Activated CD8-positive, alpha-beta T cell treated with anti-CD3 and anti-CD28 coated beads, Interleukin-2, amount 10 ng/mL, durations not matched to agents 7 days and 5 days (primary cell): ENCODE data around the gene GAL. TPM values are rescaled to one million over a fixed set of nuclear protein-coding genes. Genes with fewer than 3 reads are reported as not detected.

Experiments
- ATAC-seq: fragments of 150-1000 bp; cut with Tn5 transposase; one replicate; pipeline ENCODE4 v1.10.0; 2021; ENCODE audit warnings: moderate library complexity
- CTCF ChIA-PET: fragments of 350-600 bp; sonication (Branson Sonifier 250); formaldehyde crosslinking; loops from one replicate; lab custom pipeline; 2021; ENCODE audit warnings: antibody characterized with exemption; lab: Charles Lee
- POLR2A ChIA-PET: fragments of 350-600 bp; sonication (Branson Sonifier 250); formaldehyde crosslinking; loops from one replicate; lab custom pipeline; 2021; ENCODE audit warnings: antibody characterized with exemption; lab: Charles Lee
- DNase-seq: peaks from one replicate; pipeline ENCODE4 v3.0.0-alpha.2; 2020
- H3K27ac Mint-ChIP-seq: one replicate; pipeline ENCODE4 v1.8.0; 2021; ENCODE audit warnings: mild to moderate bottlenecking, mixed read lengths
- H3K27me3 Mint-ChIP-seq: one replicate; pipeline ENCODE4 v1.8.0; 2021; ENCODE audit warnings: low read depth, mixed read lengths
- H3K36me3 Mint-ChIP-seq: one replicate; pipeline ENCODE4 v1.8.0; 2021; ENCODE audit warnings: low read depth, mixed read lengths
- H3K4me1 Mint-ChIP-seq: one replicate; pipeline ENCODE4 v1.8.0; 2021; ENCODE audit warnings: low read depth, mixed read lengths
- H3K4me3 Mint-ChIP-seq: one replicate; pipeline ENCODE4 v1.8.0; 2021; ENCODE audit warnings: mild to moderate bottlenecking, mixed read lengths
- H3K9me3 Mint-ChIP-seq: one replicate; pipeline ENCODE4 v1.8.0; 2022; ENCODE audit warnings: mixed read lengths; ENCODE audit not compliant: insufficient read depth
- total RNA-seq, 2 experiments: library from RNA; stranded (reverse); gene quantifications; one replicate each; pipeline ENCODE4 v1.2.3, GENCODE V29; 2021

Gene GAL
- total RNA-seq, 2 experiments from 2014 or later: not detected

DNA sequence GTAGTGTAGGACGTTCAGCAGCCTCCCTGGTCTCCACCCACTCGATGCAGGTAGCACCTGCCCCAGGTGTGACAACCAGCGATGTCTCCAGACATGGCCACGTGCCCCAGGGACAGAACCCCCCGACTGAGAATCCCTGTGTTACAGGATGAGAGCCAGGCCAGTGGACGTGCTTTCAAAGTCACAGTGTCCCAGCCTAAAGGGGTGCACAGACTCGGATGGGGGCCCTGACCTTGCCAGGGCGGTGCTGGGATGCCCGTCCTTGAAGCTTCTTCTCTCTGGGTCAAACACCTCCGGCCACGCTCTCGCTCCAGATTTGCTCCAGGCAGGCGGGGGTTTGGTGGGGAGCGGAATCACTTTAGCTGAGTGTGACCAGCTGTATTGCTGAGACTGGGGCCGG, 23.3 kb upstream of the GAL start:
- no peak overlapping the region for H3K4me3 Mint-ChIP-seq
- H3K27me3 Mint-ChIP-seq: no peaks in the 10 kb centered on the region
- H3K27ac Mint-ChIP-seq: no peak overlapping the region
- ATAC-seq (no peak), DNase-seq (no peak)
- ChIA-PET CTCF (no interaction called here), POLR2A (no interaction called here)
- H3K9me3 Mint-ChIP-seq: no peaks in the 10 kb centered on the region
- H3K4me1 Mint-ChIP-seq: no peaks in the 10 kb centered on the region
- no peaks in the 10 kb centered on the region for H3K36me3 Mint-ChIP-seq

DNA sequence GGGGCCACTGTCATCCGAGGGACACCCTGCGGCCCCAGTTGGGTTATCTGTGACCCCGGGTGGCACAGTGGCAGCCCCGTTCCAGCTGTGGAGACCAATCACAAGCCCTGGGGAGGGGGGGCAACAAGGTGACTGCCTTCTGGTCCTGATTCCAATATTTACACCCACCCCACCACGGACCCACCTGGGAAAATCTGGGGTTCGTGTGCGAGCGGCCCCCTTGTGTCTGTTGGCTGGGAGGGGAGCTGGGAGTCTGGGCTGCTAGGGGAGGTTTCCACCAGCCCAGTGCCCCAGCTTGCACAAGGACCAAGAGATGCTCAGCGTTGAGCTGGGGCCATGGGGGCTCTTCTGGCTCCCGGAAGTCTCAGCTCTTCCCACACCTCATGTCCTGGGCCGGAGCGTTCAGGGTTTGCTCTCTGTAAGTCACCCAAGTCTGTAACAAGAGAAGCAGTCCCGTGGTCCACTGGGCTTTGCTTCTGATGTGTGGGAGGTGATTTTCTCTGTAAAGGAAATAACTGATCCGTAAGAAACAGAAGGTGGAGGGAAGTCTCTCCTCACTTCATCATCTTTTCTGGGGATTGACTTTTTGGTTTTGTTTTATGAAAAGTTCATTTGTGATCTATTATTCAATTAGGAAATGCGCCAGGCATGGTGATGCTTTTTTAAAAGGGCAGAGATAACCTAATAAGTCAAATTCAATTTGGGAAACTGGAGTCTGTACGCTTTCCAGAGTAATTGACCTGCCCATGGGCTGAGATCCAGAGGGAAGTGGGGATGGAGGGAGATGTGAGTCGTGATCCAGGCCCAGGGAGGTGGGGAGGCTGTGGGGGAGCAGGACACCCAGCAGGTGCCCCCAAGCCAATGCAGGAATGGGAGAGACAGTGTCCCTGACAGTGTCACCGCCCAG, 22.4 kb upstream of the GAL start:
- H3K9me3 Mint-ChIP-seq: no peaks in the 10 kb centered on the region
- no peak overlapping the region for H3K27ac Mint-ChIP-seq
- ChIA-PET CTCF (no interaction called here), POLR2A (no interaction called here)
- no peaks in the 10 kb centered on the region for H3K27me3 Mint-ChIP-seq
- H3K4me1 Mint-ChIP-seq: no peaks in the 10 kb centered on the region
- ATAC-seq: no peak
- no peaks in the 10 kb centered on the region for H3K36me3 Mint-ChIP-seq
- no peak for DNase-seq
- no peak overlapping the region for H3K4me3 Mint-ChIP-seq

DNA sequence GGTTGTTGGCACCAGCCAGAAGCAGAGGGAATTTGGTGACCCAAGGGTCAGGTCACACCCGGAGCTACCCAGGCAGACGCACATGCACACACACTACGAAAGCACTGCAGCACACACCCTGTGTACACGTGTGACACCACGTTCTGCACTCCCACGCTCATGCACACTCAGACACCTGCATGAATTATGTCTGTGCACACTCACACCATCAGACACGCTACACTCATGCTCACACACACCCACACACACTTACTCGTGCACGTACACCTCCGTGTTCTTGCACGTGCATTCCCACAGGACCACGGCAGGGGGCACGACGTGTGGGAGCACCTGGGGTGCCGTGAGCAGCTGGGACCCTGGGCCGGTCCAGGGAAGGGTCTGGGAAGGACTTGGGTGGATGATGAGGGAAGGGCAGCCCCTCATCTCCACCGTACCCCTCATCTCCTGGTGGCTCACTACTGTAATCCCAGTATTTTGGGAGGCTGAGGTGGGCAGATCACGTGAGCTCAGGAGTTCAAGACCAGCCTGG, 20.8 kb upstream of the GAL start:
- POLR2A ChIA-PET: no interaction called here

GRCh38 chr11:68664141-68664540, 20.2 kb upstream of the GAL start:
- no peak overlapping the region for H3K27ac Mint-ChIP-seq
- H3K36me3 Mint-ChIP-seq: no peaks in the 10 kb centered on the region
- DNase-seq (no peak), ATAC-seq (no peak)
- H3K9me3 Mint-ChIP-seq: no peaks in the 10 kb centered on the region
- no peaks in the 10 kb centered on the region for H3K4me1 Mint-ChIP-seq
- CTCF ChIA-PET: no interaction called here
- POLR2A ChIA-PET: no interaction called here
- no peak overlapping the region for H3K4me3 Mint-ChIP-seq
- H3K27me3 Mint-ChIP-seq: no peaks in the 10 kb centered on the region

More for the DNA sequence above, 20.8 kb upstream of the GAL start:
- Mint-ChIP-seq H3K9me3 (no peaks in the 10 kb centered on the region), H3K4me1 (no peaks in the 10 kb centered on the region), H3K27me3 (no peaks in the 10 kb centered on the region), H3K36me3 (no peaks in the 10 kb centered on the region), H3K4me3 (no peak overlapping the region), H3K27ac (no peak overlapping the region)
- CTCF ChIA-PET: no interaction called here
- DNase-seq (no peak), ATAC-seq (no peak)

DNA sequence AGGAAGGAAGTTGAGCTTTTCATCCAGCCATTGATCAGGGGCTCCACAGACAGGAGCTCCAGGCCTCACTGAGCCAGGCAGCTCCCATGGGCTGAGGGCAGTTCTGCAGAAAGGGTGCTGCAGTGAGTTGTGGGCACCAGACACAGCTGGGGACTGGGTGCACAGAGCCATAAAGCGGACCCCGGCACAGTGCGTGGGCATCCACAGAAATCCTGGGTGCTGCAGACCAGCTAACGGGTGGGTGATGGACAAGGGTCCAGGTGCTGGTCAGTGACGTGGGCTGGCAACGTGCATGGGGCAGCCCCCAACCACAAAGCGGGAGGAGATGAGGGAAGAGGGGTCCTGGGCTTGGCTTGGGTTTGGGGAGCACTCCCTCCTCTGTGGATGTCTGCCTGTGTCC, 19.4 kb upstream of the GAL start:
- POLR2A ChIA-PET: no interaction called here
- no peak overlapping the region for H3K27ac Mint-ChIP-seq
- H3K9me3 Mint-ChIP-seq: no peaks in the 10 kb centered on the region

GRCh38 chr11:68665436-68665835, 18.9 kb upstream of the GAL start:
- no peak for DNase-seq
- H3K4me3 Mint-ChIP-seq: no peak overlapping the region
- no peaks in the 10 kb centered on the region for H3K4me1 Mint-ChIP-seq
- no peaks in the 10 kb centered on the region for H3K9me3 Mint-ChIP-seq
- no peak overlapping the region for H3K27ac Mint-ChIP-seq
- H3K27me3 Mint-ChIP-seq: no peaks in the 10 kb centered on the region
- POLR2A ChIA-PET: no interaction called here
- no peak for ATAC-seq
- H3K36me3 Mint-ChIP-seq: no peaks in the 10 kb centered on the region
- CTCF ChIA-PET: no interaction called here

More for the DNA sequence above, 19.4 kb upstream of the GAL start:
- DNase-seq (no peak), ATAC-seq (no peak)
- no peak overlapping the region for H3K4me3 Mint-ChIP-seq
- no peaks in the 10 kb centered on the region for H3K27me3 Mint-ChIP-seq
- CTCF ChIA-PET: no interaction called here
- no peaks in the 10 kb centered on the region for H3K4me1 Mint-ChIP-seq
- H3K36me3 Mint-ChIP-seq: no peaks in the 10 kb centered on the region

GRCh38 chr11:68666849-68667248, 17.5 kb upstream of the GAL start:
- CTCF ChIA-PET: no interaction called here
- ATAC-seq: no peak
- Mint-ChIP-seq H3K4me1 (no peaks in the 10 kb centered on the region), H3K4me3 (no peak overlapping the region), H3K27me3 (peaks cover 2% of the 10 kb centered on the region), H3K9me3 (no peaks in the 10 kb centered on the region), H3K27ac (no peak overlapping the region), H3K36me3 (no peaks in the 10 kb centered on the region)
- POLR2A ChIA-PET: no interaction called here
- DNase-seq: no peak

DNA sequence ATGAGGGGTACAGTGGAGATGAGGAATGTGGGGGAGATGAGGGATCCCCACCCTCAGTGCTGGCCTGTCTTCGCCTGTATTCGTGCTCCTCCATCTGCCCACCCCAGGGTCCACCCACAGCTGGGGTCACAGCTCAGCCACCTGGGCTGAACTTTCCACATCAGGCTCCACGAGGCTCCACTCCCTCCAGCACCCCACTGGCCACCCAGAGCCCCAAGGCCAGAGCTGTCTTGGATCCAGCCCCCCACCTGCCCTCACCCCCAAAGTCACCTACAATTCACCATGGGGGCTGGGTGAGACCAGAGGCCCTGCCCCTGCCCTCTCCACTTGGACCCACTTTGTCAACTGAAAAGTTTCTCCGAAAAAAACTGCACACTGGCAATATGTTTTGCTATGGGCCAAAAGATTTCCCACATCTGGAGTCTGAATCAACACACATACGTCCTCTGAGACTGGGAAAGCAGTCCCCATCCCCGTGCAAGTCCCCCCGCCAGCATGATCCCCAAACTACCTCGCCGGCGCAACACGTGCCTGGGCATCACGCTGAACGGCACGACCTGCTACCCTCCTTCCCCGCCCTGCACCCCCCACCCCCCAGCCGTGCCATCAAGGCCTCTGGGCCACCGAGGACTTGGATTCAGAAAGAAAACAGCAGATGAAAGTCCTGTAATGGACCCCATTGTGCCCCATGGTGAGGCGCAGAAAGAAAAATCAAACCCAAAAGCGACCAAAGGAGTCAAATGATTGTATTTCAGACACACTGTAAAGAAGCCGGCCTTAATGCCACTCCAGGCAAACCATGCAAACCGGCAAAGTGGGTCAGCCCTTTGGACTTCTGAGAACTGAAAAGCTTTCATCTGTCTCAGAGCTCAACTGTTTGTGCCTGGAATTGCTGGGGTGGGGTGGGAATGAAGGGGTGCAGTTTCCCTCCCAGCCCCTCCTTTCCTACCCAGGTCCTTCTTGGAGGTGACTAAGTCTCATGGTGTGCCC, 16.5 kb upstream of the GAL start:
- no peaks in the 10 kb centered on the region for H3K4me1 Mint-ChIP-seq
- DNase-seq: no peak
- no peak for ATAC-seq
- H3K27me3 Mint-ChIP-seq: peaks cover 4% of the 10 kb centered on the region
- no peaks in the 10 kb centered on the region for H3K36me3 Mint-ChIP-seq
- ChIA-PET CTCF (no interaction called here), POLR2A (no interaction called here)
- H3K9me3 Mint-ChIP-seq: no peaks in the 10 kb centered on the region
- no peak overlapping the region for H3K4me3 Mint-ChIP-seq
- H3K27ac Mint-ChIP-seq: no peak overlapping the region

GRCh38 chr11:68669301-68670090, 14.8 kb upstream of the GAL start:
- DNase-seq: no peak
- Mint-ChIP-seq H3K9me3 (no peaks in the 10 kb centered on the region), H3K27ac (no peak overlapping the region), H3K36me3 (no peaks in the 10 kb centered on the region), H3K4me3 (no peak overlapping the region), H3K27me3 (peaks cover 4% of the 10 kb centered on the region), H3K4me1 (no peaks in the 10 kb centered on the region)
- POLR2A ChIA-PET: no interaction called here
- ATAC-seq: no peak
- CTCF ChIA-PET: no interaction called here

DNA sequence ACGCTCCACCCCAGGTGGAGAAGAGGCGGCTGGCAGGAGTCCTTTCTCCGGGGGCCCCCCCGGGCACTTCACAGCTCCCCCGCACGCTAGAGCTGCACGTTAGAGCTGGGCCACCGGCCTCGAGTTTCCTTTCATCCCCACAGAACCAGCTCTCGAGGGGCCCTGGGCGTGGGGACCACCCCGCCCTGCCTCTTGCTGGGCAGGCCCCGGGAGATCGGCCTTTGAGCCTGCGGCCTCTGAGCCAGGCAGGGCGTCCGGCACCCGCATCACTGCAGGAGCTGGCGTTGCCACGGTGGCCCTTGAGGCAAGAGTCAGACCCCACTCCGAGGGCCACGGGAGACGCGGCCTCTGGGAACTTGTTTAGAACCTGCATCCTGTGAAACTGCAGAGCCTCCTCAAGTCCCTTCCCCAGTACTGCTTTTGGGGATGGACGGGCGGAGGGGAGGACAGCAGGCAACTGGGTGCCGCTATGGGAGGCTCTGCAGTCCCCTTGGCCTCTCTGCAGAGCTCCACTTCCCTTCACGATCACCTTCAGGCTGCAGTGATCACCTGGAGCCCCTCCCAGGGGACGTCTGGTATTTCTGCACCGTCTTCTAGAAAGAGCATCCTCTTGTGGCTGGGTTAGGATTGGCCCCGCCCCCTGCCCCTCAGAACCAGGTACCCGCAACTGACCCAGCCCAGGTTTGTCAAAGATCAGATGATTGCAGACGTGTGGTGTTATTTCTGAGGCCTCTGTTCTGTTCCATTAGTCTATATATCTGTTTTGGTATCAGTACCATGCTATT, 13.9 kb upstream of the GAL start:
- Mint-ChIP-seq H3K27ac (no peak overlapping the region), H3K9me3 (no peaks in the 10 kb centered on the region), H3K4me3 (no peak overlapping the region), H3K27me3 (peaks cover 4% of the 10 kb centered on the region), H3K36me3 (no peaks in the 10 kb centered on the region), H3K4me1 (no peaks in the 10 kb centered on the region)
- POLR2A ChIA-PET: no interaction called here
- no peak for DNase-seq
- CTCF ChIA-PET: no interaction called here
- no peak for ATAC-seq
